IMR-90 (cell line): ENCODE results near the gene GLIPR1. TPM values are rescaled to one million over a fixed set of nuclear protein-coding genes. Genes with fewer than 3 reads are reported as not detected.
"Not testable (repeated sequence)": the region's sequence is repeated elsewhere in the genome, so short reads cannot be mapped to it uniquely, and the experiment has no call there.

Experiments
- ATAC-seq: fragments of 200-7000 bp; cut with Tn5 transposase; 2 replicates; pipeline ENCODE4 v1.9.1; 2020; ENCODE audit warnings: low read depth, mild to moderate bottlenecking, moderate library complexity
- BruUV-seq: library from RNA; stranded (reverse); fragments of 400-500 nt; replicated peaks from 2 replicates; lab custom pipeline; 2021; lab: Mats Ljungman, UMichigan
- CTCF ChIA-PET: fragments of 300-600 bp; formaldehyde crosslinking; extraction: SDS; loops from one replicate; lab custom pipeline; 2021; ENCODE audit warnings: antibody characterized with exemption; lab: Yijun Ruan, JAX
- POLR2A ChIA-PET: fragments of 300-600 bp; sonication (Branson Sonifier 250); formaldehyde crosslinking; loops from one replicate; lab custom pipeline; 2022; ENCODE audit warnings: antibody characterized with exemption; ENCODE audit not compliant: unreplicated experiment; lab: Charles Lee
- DNase-seq: peaks from one replicate; pipeline ENCODE4 v3.0.0; 2013
- H2AFZ ChIP-seq: replicated peaks from 2 replicates; pipeline ENCODE3; 2013; ENCODE audit warnings: low read length, mild to moderate bottlenecking; ENCODE audit not compliant: poor library complexity
- H2AK5ac ChIP-seq: 2 replicates; pipeline ENCODE4 v1.6.1; 2013; ENCODE audit warnings: low read depth, low read length, inconsistent platforms
- H2AK9ac ChIP-seq: replicated peaks from 2 replicates; pipeline ENCODE3; 2013; ENCODE audit warnings: mild to moderate bottlenecking, low read depth, low read length, moderate library complexity; ENCODE audit not compliant: poor library complexity
- H2BK120ac ChIP-seq: 2 replicates; pipeline ENCODE4 v1.6.1; 2013; ENCODE audit warnings: low read depth, low read length, inconsistent platforms
- H2BK15ac ChIP-seq: 3 replicates; pipeline ENCODE4 v1.6.1; 2013; ENCODE audit warnings: low read depth, low read length, inconsistent platforms
- H2BK20ac ChIP-seq: 2 replicates; pipeline ENCODE4 v1.6.1; 2013; ENCODE audit warnings: low read depth, mild to moderate bottlenecking, inconsistent platforms, low read length, moderate library complexity
- H2BK5ac ChIP-seq: 2 replicates; pipeline ENCODE4 v1.6.1; 2013; ENCODE audit warnings: mild to moderate bottlenecking, low read depth, low read length, inconsistent platforms; ENCODE audit not compliant: poor library complexity, severe bottlenecking
- H3K14ac ChIP-seq: replicated peaks from 2 replicates; pipeline ENCODE4 v1.6.1; 2013; ENCODE audit warnings: low read depth, low read length, inconsistent platforms
- H3K18ac ChIP-seq: 2 replicates; pipeline ENCODE4 v1.6.1; 2013; ENCODE audit warnings: low read depth, low read length, control low read depth
- H3K23ac ChIP-seq: 2 replicates; pipeline ENCODE4 v1.6.1; 2013; ENCODE audit warnings: low read depth, low read length, inconsistent platforms
- H3K27ac ChIP-seq: 2 replicates; pipeline ENCODE4 v1.5.1; 2013; ENCODE audit warnings: mild to moderate bottlenecking, control low read depth, low read length; ENCODE audit not compliant: insufficient read depth
- H3K27me3 ChIP-seq: 2 replicates; pipeline ENCODE4 v1.6.1; 2013; ENCODE audit warnings: low read length; ENCODE audit not compliant: control insufficient read depth, insufficient read depth
- H3K36me3 ChIP-seq: 2 replicates; pipeline ENCODE4 v1.6.1; 2013; ENCODE audit warnings: low read length, mixed read lengths; ENCODE audit not compliant: control insufficient read depth, insufficient read depth
- H3K4ac ChIP-seq: 2 replicates; pipeline ENCODE4 v1.6.1; 2013; ENCODE audit warnings: low read depth, low read length, inconsistent platforms
- H3K4me1 ChIP-seq: 2 replicates; pipeline ENCODE4 v1.6.1; 2013; ENCODE audit warnings: low read length, mixed read lengths; ENCODE audit not compliant: control insufficient read depth, insufficient read depth
- H3K4me2 ChIP-seq: 2 replicates; pipeline ENCODE4 v1.6.1; 2013; ENCODE audit warnings: low read depth, mild to moderate bottlenecking, control low read depth, low read length, moderate library complexity
- H3K4me3 ChIP-seq: 2 replicates; pipeline ENCODE4 v1.5.1; 2013; ENCODE audit warnings: low read depth, mild to moderate bottlenecking, control low read depth, low read length, moderate library complexity; ENCODE audit not compliant: insufficient read depth
- H3K56ac ChIP-seq: 2 replicates; pipeline ENCODE4 v1.6.1; 2013; ENCODE audit warnings: low read length, inconsistent platforms; ENCODE audit not compliant: insufficient read depth; ENCODE audit errors: extremely low read depth
- H3K79me1 ChIP-seq, 2 experiments: 2 replicates each; pipeline ENCODE4 v1.6.1; 2013; ENCODE audit warnings: low read length in 2 of 2, inconsistent platforms in 1 of 2, low read depth in 1 of 2
- H3K9ac ChIP-seq: 2 replicates; pipeline ENCODE4 v1.6.1; 2013; ENCODE audit warnings: low read depth, low read length, control low read depth
- H3K9me1 ChIP-seq: 2 replicates; pipeline ENCODE4 v1.6.1; 2013; ENCODE audit warnings: low read length, inconsistent platforms; ENCODE audit not compliant: insufficient read depth
- H3K9me3 ChIP-seq: 2 replicates; pipeline ENCODE4 v1.6.1; 2013; ENCODE audit warnings: low read length; ENCODE audit not compliant: control insufficient read depth, insufficient read depth
- H4K20me1 ChIP-seq: 2 replicates; pipeline ENCODE4 v1.6.1; 2013; ENCODE audit warnings: low read length, inconsistent platforms; ENCODE audit not compliant: insufficient read depth
- H4K5ac ChIP-seq: 2 replicates; pipeline ENCODE4 v1.6.1; 2013; ENCODE audit warnings: mild to moderate bottlenecking, low read depth, low read length, control low read depth
- H4K8ac ChIP-seq, 2 experiments: 2 replicates each; pipeline ENCODE4 v1.6.1; 2013; ENCODE audit warnings: low read depth in 2 of 2, low read length in 2 of 2, control low read depth in 1 of 2, inconsistent platforms in 1 of 2
- H4K91ac ChIP-seq: 2 replicates; pipeline ENCODE4 v1.6.1; 2013; ENCODE audit warnings: low read depth, low read length, inconsistent platforms; ENCODE audit not compliant: insufficient read depth
- WGBS, 2 experiments: methylation state at CpG; one replicate each; pipeline versions ENCODE4 v1.1.5 to v1.1.7; 2013; ENCODE audit warnings: missing lambda C conversion rate in 2 of 2; ENCODE audit not compliant: insufficient read length in 1 of 2; ENCODE audit errors: extremely low coverage in 2 of 2; 5-methylcytosine and 5-hydroxymethylcytosine counted together
- dilution Hi-C: fragments of 300-500 bp; cut with HindIII; formaldehyde crosslinking; loops from one replicate; pipeline ENCODE4 v1.14.3; 2018; ENCODE audit warnings: low sequenced_read_pairs; ENCODE audit not compliant: unreplicated experiment
- in situ Hi-C: fragments of 300-500 bp; cut with MboI; formaldehyde crosslinking; loops from 3 replicates; pipeline ENCODE4 v1.14.3; 2019; ENCODE audit warnings: low sequenced_read_pairs, inconsistent platforms, mixed read lengths
- intact Hi-C: fragments of 100-400 bp; cut with micrococcal nuclease; formaldehyde crosslinking; loops from 2 replicates; pipeline ENCODE4 v1.10.0; 2022
- polyA plus RNA-seq, 3 experiments: library from polyadenylated mRNA; depleted of rRNA; stranded (reverse); fragments of >200 nt; gene quantifications; 2 replicates each; pipeline ENCODE4 v1.2.3, GENCODE V29; 2012; ENCODE audit warnings: low replicate concordance in 1 of 3
- total RNA-seq: library from RNA; depleted of rRNA; stranded (reverse); fragments of >200 nt; gene quantifications from 2 replicates; pipeline ENCODE4 v1.2.3, GENCODE V29; 2012

GLIPR1 gene
- total and polyA plus RNA-seq, 2 of the 4 experiments (the other 2 are of a cell fraction), result 268 to 327 TPM

DNA sequence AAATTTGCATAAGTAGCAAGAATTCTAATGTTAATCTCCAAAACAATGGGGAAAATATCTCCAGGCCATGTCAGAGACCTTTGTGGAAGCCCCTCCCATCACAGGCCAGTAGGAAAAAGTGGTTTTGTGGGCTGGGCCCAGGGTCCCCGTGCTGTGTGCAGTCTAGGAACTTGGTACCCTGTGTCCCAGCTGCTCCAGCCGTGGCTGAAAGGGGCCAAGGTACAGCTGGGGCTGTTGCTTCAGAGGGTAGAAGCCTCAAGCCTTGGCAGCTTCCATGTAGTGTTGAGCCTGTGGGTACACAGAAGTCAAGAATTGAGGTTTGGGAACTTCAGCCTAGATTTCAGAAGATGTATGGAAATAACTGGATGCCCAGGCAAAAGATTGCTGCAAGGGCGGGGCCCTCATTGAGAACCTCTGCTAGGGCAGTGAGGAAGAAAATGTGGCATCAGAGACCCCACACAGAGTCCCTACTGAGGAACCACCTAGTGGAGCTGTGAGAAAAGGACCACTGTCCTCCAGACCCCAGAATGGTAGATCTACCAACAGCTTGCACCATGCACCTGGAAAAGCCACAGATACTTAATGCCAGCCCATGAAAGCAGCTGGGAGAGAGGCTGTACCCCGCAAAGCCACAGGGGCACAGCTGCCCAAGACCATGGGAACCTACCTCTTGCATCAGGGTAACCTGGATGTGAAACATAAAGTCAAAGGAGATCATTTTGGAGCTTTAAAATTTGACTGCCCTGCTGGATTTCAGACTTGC, 38.7 kb upstream of the GLIPR1 start:
- H3K9ac ChIP-seq, BruUV-seq, H2AK5ac ChIP-seq, H3K4ac ChIP-seq, H3K36me3 ChIP-seq, H3K79me1 ChIP-seq, H3K14ac ChIP-seq, H3K56ac ChIP-seq, intact Hi-C loops, H3K18ac ChIP-seq, H2BK5ac ChIP-seq, H2BK20ac ChIP-seq, H3K27me3 ChIP-seq, H2AFZ ChIP-seq, H2BK120ac ChIP-seq, H3K4me3 ChIP-seq, ATAC-seq, H3K9me3 ChIP-seq, DNase-seq, H3K9me1 ChIP-seq, dilution Hi-C loops, H4K20me1 ChIP-seq, in situ Hi-C loops, POLR2A ChIA-PET, H3K4me1 ChIP-seq, H2AK9ac ChIP-seq, H3K4me2 ChIP-seq, CTCF ChIA-PET, H3K27ac ChIP-seq, H4K91ac ChIP-seq, H4K8ac ChIP-seq, H4K5ac ChIP-seq, H2BK15ac ChIP-seq, H3K23ac ChIP-seq: not testable (repeated sequence)
- WGBS, 2 experiments, result 100% methylated on average over 2 of the region's 4 CpGs; no CpG with 5 or more reads in 1 of the 2 experiments

DNA sequence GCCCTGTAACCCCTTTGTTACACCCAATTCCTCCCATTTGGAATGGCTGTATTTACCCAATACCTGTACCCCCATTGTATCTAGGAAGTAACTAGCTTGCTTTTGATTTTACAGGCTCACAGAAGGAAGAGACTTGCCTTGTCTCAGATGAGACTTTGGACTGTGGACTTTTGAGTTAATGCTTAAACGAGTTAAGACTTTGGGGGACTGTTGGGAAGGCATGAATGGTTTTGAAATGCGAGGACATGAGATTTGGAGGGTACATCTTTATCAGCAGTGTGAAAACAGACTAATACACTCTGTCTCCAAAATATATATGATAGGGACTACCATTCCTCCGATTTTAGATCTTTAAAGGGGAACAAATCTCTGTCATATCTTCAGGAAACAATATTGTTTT, 38.1 kb upstream of the GLIPR1 start:
- H3K9me3 ChIP-seq, POLR2A ChIA-PET, H2BK5ac ChIP-seq, intact Hi-C loops, H4K5ac ChIP-seq, DNase-seq, H3K36me3 ChIP-seq, H3K4me1 ChIP-seq, H2AFZ ChIP-seq, CTCF ChIA-PET, H3K27ac ChIP-seq, H2AK5ac ChIP-seq, H4K91ac ChIP-seq, H2AK9ac ChIP-seq, H3K79me1 ChIP-seq, H3K27me3 ChIP-seq, H3K4me2 ChIP-seq, dilution Hi-C loops, H3K56ac ChIP-seq, H3K9ac ChIP-seq, H3K23ac ChIP-seq, H3K18ac ChIP-seq, H3K14ac ChIP-seq, H2BK20ac ChIP-seq, H3K4ac ChIP-seq, H4K8ac ChIP-seq, BruUV-seq, in situ Hi-C loops, H3K9me1 ChIP-seq, H4K20me1 ChIP-seq, ATAC-seq, H3K4me3 ChIP-seq, H2BK120ac ChIP-seq, H2BK15ac ChIP-seq: not testable (repeated sequence)
- no CpG with 5 or more reads among the region's 3 CpGs for WGBS, 2 experiments
